ENCODE results near the gene IL26. TPM values are rescaled to one million over a fixed set of nuclear protein-coding genes. Genes with fewer than 3 reads are reported as not detected.

Gene IL26
- total and polyA plus RNA-seq, 2 donors (not counting 3 experiments of a cell fraction or from before 2014, with no cell fraction given): not detected

DNA sequence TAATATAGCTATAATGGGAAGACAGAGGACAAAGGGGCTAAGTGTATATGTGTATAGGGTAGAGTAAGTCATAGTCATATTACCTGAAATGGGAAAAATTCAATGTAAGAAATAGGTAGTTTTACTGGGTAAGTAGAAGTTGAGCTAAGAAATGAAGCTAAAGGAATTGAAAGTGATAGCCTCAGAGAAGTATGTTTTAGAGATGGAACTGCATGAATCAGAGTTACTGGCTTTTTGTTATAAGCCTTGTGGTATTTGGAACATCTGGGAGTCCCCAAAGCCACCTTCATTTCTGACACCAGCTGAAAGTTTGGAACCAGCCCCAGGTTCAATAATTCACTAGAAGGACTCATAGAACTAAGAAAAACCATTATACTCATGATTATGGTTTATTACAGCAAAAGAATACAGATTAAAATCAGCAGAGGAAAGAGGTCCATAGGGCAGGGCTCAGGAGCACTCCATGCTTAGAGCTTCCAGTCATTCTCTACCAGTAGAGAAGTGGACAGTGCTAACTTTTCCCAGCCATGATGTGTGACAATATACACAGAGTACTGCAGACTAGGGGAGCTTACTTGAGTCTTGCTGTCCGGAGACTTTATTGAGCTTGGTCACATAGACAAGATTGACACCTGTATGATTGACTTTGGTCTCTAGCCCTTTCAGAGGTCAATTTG, 56.3 kb downstream of the IL26 start:
- Histone ChIP-seq H3K4me1 (ENCODE audit: control insufficient read depth, extremely low read depth, insufficient read depth, low read length) (no peaks in the 10 kb centered on the region), H3K27ac (ENCODE audit: insufficient read depth, low read depth, low read length) (no peak overlapping the region), H4K20me1 (replicated peaks; ENCODE audit: control insufficient read depth, extremely low read depth, insufficient read depth, low read length) (no peaks in the 10 kb centered on the region), H2AFZ (ENCODE audit: low read depth, low read length) (no peak overlapping the region), H3K9me3 (replicated peaks; ENCODE audit: control insufficient read depth, insufficient read depth, low read length) (no peaks in the 10 kb centered on the region), H3K9me1 (replicated peaks; ENCODE audit: control insufficient read depth, extremely low read depth, insufficient read depth, low read length) (no peaks in the 10 kb centered on the region), H3K4me2 (ENCODE audit: insufficient read depth, low read length) (no peak overlapping the region), H3K4me3 (replicated peaks in 1 of 3; ENCODE audit: insufficient read depth in 1 of 3, low read depth in 1 of 3, low read length in 3 of 3) (no peak overlapping the region), H3K9ac (replicated peaks; ENCODE audit: extremely low read depth, insufficient read depth, low read length) (no peak overlapping the region), H3K79me2 (ENCODE audit: control insufficient read depth, insufficient read depth, low read length) (no peaks in the 10 kb centered on the region), H3K27me3 (ENCODE audit: control insufficient read depth in 2 of 2, insufficient read depth in 2 of 2, low read length in 2 of 2) (no peaks in the 10 kb centered on the region), H3K36me3 (ENCODE audit: control insufficient read depth in 2 of 2, extremely low read depth in 1 of 2, insufficient read depth in 2 of 2, low read length in 2 of 2) (no peaks in the 10 kb centered on the region)
- FAIRE-seq: no peak
- BruUV-seq (replicated peaks): no TSS peak
- no peak for DNase-seq (ENCODE audit: low read depth, low spot score)
- ChIA-PET CTCF (interaction anchor here (0.6 to 1.0 kb wide), 2 partner anchors 11 to 12 kb away, joined by 3 read pairs; no protein-coding TSS in a partner anchor), POLR2A (no interaction called here)
- intact Hi-C loops (cut with micrococcal nuclease): no loop called here
- TF ChIP-seq POLR2A (IDR thresholded peaks at IDR 0.05; ENCODE audit: low read depth, low read length): no peak
- TF ChIP-seq, protein P1, sequence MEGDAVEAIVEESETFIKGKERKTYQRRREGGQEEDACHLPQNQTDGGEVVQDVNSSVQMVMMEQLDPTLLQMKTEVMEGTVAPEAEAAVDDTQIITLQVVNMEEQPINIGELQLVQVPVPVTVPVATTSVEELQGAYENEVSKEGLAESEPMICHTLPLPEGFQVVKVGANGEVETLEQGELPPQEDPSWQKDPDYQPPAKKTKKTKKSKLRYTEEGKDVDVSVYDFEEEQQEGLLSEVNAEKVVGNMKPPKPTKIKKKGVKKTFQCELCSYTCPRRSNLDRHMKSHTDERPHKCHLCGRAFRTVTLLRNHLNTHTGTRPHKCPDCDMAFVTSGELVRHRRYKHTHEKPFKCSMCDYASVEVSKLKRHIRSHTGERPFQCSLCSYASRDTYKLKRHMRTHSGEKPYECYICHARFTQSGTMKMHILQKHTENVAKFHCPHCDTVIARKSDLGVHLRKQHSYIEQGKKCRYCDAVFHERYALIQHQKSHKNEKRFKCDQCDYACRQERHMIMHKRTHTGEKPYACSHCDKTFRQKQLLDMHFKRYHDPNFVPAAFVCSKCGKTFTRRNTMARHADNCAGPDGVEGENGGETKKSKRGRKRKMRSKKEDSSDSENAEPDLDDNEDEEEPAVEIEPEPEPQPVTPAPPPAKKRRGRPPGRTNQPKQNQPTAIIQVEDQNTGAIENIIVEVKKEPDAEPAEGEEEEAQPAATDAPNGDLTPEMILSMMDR (IDR thresholded peaks at IDR 0.05; ENCODE audit: extremely low read depth in 1 of 2, insufficient read depth in 1 of 2, low read depth in 1 of 2, low read length in 2 of 2): no peak
- TF ChIP-seq EZH2 (IDR thresholded peaks at IDR 0.05; ENCODE audit: borderline replicate concordance, low read depth, low read length, severe bottlenecking): no peak
- TF ChIP-seq MAX (IDR thresholded peaks at IDR 0.05; ENCODE audit: insufficient read depth, insufficient read length): no peak
- TF ChIP-seq JUN (IDR thresholded peaks at IDR 0.05; ENCODE audit: borderline replicate concordance, insufficient read depth, insufficient read length, low read depth): no peak
- no peak for TF ChIP-seq GATA2 (IDR thresholded peaks at IDR 0.05; ENCODE audit: insufficient read depth, insufficient read length, low read depth, low read length)
- dilution Hi-C loops (cut with MboI; ENCODE audit: extremely low pct_ligation_motif_present, low sequenced_read_pairs): no loop called here
